Colonic mucosa (tissue), 4 donors: ENCODE data around the gene MTAP. TPM values are rescaled to one million over a fixed set of nuclear protein-coding genes. Genes with fewer than 3 reads are reported as not detected.
"Not testable (repeated sequence)": the region's sequence is repeated elsewhere in the genome, so short reads cannot be mapped to it uniquely, and the experiment has no call there.

Experiments
- DNase-seq: peaks from one replicate; pipeline ENCODE4 v3.0.0-alpha.2; 2020
- H3K27ac ChIP-seq: fragments of 200-600 bp; one replicate; pipeline ENCODE4 v1.8.0; 2021
- H3K27me3 ChIP-seq: fragments of 200-600 bp; one replicate; pipeline ENCODE4 v1.8.0; 2021
- H3K36me3 ChIP-seq: fragments of 200-600 bp; one replicate; pipeline ENCODE4 v1.8.0; 2021
- H3K4me1 ChIP-seq: fragments of 200-600 bp; one replicate; pipeline ENCODE4 v1.8.0; 2021; ENCODE audit warnings: mild to moderate bottlenecking
- H3K4me3 ChIP-seq: fragments of 200-600 bp; one replicate; pipeline ENCODE4 v1.8.0; 2021
- H3K9ac ChIP-seq, 2 donors: one replicate each; pipeline ENCODE4 v1.7.0; 2013; ENCODE audit warnings: control low read depth in 2 of 2, low read depth in 2 of 2, low read length in 2 of 2
- H3K9me3 ChIP-seq: fragments of 200-600 bp; one replicate; pipeline ENCODE4 v1.8.0; 2021
- intact Hi-C: fragments of 100-400 bp; cut with DNase I; formaldehyde crosslinking; loops from one replicate; pipeline ENCODE4 v1.14.1; 2022
- total RNA-seq, 2 donors: library from RNA; stranded (reverse); fragmentation: NEBNext Ultra II Directional in 1 of 2; extraction: Animal tissue kit (Norgen Biotek cat#: 25700) in 1 of 2; gene quantifications; one replicate each; pipeline ENCODE4 v1.2.1, GENCODE V29; 2021
- TF ChIP-seq, protein P1 (sequence below): fragments of 200-600 bp; IDR thresholded peaks from one replicate; pipeline ENCODE4 v1.8.0; 2022; ENCODE audit warnings: antibody characterized with exemption, mild to moderate bottlenecking
- donor health status: healthy.
- donor health status: DM: no; HTN: no; CAD: no.
- donor health status: DM: no; HTN: no; CAD: no.

MTAP gene
- total RNA-seq, 2 donors from 2014 or later, result 22.0 to 24.4 TPM

GRCh38 chr9:21958833-21959232 lies 156.4 kb downstream of the MTAP start:
- no peak for DNase-seq
- H3K27ac ChIP-seq, result no peak overlapping the region
- peaks cover 7% of the 10 kb centered on the region for H3K27me3 ChIP-seq
- H3K9me3 ChIP-seq, result no peaks in the 10 kb centered on the region
- TF ChIP-seq, protein P1, sequence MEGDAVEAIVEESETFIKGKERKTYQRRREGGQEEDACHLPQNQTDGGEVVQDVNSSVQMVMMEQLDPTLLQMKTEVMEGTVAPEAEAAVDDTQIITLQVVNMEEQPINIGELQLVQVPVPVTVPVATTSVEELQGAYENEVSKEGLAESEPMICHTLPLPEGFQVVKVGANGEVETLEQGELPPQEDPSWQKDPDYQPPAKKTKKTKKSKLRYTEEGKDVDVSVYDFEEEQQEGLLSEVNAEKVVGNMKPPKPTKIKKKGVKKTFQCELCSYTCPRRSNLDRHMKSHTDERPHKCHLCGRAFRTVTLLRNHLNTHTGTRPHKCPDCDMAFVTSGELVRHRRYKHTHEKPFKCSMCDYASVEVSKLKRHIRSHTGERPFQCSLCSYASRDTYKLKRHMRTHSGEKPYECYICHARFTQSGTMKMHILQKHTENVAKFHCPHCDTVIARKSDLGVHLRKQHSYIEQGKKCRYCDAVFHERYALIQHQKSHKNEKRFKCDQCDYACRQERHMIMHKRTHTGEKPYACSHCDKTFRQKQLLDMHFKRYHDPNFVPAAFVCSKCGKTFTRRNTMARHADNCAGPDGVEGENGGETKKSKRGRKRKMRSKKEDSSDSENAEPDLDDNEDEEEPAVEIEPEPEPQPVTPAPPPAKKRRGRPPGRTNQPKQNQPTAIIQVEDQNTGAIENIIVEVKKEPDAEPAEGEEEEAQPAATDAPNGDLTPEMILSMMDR, result no peak
- no peaks in the 10 kb centered on the region for H3K36me3 ChIP-seq
- intact Hi-C loops, result no loop called here
- no peak overlapping the region for H3K4me3 ChIP-seq
- H3K9ac ChIP-seq, result no peak overlapping the region
- no peaks in the 10 kb centered on the region for H3K4me1 ChIP-seq

DNA sequence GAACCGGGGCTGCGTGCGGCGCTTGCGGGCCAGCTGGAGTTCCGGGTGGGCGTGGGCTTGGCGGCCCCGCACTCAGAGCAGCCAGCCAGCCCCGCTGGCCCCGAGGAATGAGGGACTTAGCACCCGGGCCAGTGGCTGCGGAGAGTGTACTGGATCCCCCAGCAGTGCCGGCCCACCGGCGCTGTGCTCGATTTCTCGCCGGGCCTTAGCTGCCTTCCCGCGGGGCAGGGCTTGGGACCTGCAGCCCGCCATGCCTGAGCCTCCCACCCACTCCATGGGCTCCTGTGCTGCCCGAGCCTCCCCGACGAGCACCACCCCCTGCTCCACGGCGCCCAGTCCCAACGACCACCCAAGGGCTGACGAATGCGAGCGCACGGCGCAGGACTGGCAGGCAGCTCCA lies 156.8 kb downstream of the MTAP start:
- DNase-seq, H3K36me3 ChIP-seq, H3K27ac ChIP-seq, intact Hi-C loops, H3K9ac ChIP-seq, H3K4me3 ChIP-seq, H3K4me1 ChIP-seq, H3K9me3 ChIP-seq: not testable (repeated sequence)
- H3K27me3 ChIP-seq, result peaks cover 11% of the 10 kb centered on the region

DNA sequence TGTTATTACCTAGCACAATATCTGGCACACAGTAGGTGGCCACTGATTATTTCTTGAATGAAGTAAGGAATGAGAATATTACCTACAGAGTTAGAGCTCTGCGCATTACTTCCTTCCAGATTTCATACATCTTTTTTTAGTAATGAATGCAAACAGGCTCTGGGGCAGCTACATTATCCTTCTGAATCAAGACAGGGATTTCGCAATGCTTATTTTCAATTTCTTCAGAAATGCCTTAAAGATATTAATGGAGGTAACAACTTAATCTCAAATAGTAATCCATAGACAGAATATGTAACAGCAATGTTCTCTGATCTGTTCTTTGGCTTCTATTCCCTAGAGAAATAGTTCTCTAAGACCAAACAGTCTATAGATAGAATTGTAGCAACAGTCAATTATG lies 159.1 kb downstream of the MTAP start:
- TF ChIP-seq, protein P1, result no peak
- H3K27ac ChIP-seq, result no peak overlapping the region
- H3K9me3 ChIP-seq, result no peaks in the 10 kb centered on the region
- intact Hi-C loops, result no loop called here
- no peak overlapping the region for H3K9ac ChIP-seq
- H3K4me1 ChIP-seq, result no peaks in the 10 kb centered on the region
- H3K4me3 ChIP-seq, result no peak overlapping the region
- peaks cover 34% of the 10 kb centered on the region for H3K27me3 ChIP-seq
- H3K36me3 ChIP-seq, result no peaks in the 10 kb centered on the region
- DNase-seq, result no peak

DNA sequence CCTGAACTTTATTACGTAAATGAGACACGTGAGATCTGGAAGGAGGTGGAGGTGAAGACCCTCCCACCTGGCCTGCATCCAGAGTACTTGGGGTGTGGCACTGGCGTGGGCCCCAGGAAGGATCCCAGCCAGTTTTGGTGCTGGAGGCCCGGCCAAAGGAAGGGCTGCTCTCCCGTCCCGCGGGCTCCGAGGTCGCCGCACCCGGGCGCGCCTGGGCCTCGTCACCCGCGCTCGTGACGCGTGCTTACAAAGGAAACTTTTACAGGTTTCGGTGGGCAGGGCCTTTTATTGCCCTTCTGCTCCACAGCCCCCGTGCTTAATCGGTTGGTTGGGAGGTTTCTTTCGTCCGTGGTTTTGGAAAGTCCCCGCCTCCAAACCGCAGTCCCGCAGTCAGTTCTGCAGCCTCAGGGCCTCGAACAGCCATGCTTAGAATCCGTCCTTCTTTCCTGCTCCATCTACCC lies 162.5 kb downstream of the MTAP start:
- no peaks in the 10 kb centered on the region for H3K36me3 ChIP-seq
- no peaks in the 10 kb centered on the region for H3K9me3 ChIP-seq
- H3K4me3 ChIP-seq, result peak overlapping the region; percentile 21
- TF ChIP-seq, protein P1, result no peak
- H3K4me1 ChIP-seq, result no peaks in the 10 kb centered on the region
- H3K9ac ChIP-seq, result peak overlapping the region in 1 of 2 donors; percentile 8
- no peak overlapping the region for H3K27ac ChIP-seq
- H3K27me3 ChIP-seq, result peaks cover 68% of the 10 kb centered on the region
- intact Hi-C loops, result loop anchor here (5.0 kb wide), 1 partner anchor 42 kb away; the partner anchor contains the start of gene CDKN2B
- peak; percentile 57 for DNase-seq

GRCh38 chr9:21965401-21965951 lies 163.0 kb downstream of the MTAP start:
- Histone ChIP-seq H3K4me3 (peak overlapping the region; percentile 21), H3K9ac (peak overlapping the region; percentile 8 to 26), H3K4me1 (no peaks in the 10 kb centered on the region), H3K9me3 (no peaks in the 10 kb centered on the region), H3K27ac (no peak overlapping the region), H3K27me3 (peaks cover 73% of the 10 kb centered on the region), H3K36me3 (no peaks in the 10 kb centered on the region)
- TF ChIP-seq, protein P1, result peak; percentile 23
- intact Hi-C loops, result loop anchor here (5.0 kb wide), 1 partner anchor 42 kb away; the partner anchor contains the start of gene CDKN2B
- DNase-seq, result peak; percentile 64

GRCh38 chr9:21966140-21966851 lies 163.9 kb downstream of the MTAP start:
- Histone ChIP-seq H3K27ac (no peak overlapping the region), H3K27me3 (peaks cover 82% of the 10 kb centered on the region), H3K9me3 (no peaks in the 10 kb centered on the region), H3K9ac (no peak overlapping the region), H3K36me3 (no peaks in the 10 kb centered on the region), H3K4me3 (no peak overlapping the region), H3K4me1 (no peaks in the 10 kb centered on the region)
- DNase-seq, result no peak
- TF ChIP-seq, protein P1, result no peak
- intact Hi-C loops, result loop anchor here (5.0 kb wide), 1 partner anchor 41 kb away; the partner anchor contains the start of gene CDKN2B
